Activated B cell treated with CpG ODN at 0.5 μM for 24 hours (primary cell): ENCODE measurements around the gene SLAMF1. TPM values are rescaled to one million over a fixed set of nuclear protein-coding genes. Genes with fewer than 3 reads are reported as not detected.
"Not testable (repeated sequence)": the region's sequence is repeated elsewhere in the genome, so short reads cannot be mapped to it uniquely, and the experiment has no call there.

ENCODE experiments used
- ATAC-seq: fragments of 200-7000 bp; cut with Tn5 transposase; one replicate; pipeline ENCODE4 v1.10.0; 2021; ENCODE audit warnings: low read depth, mild to moderate bottlenecking, moderate library complexity
- CTCF ChIA-PET: fragments of 350-600 bp; sonication (Branson Sonifier 250); formaldehyde crosslinking; loops from one replicate; lab custom pipeline; 2021; ENCODE audit warnings: antibody characterized with exemption; lab: Charles Lee
- POLR2A ChIA-PET: fragments of 350-600 bp; sonication (Branson Sonifier 250); formaldehyde crosslinking; loops from one replicate; lab custom pipeline; 2021; ENCODE audit warnings: antibody characterized with exemption; lab: Charles Lee
- DNase-seq: peaks from one replicate; pipeline ENCODE4 v3.0.0; 2022
- H3K27ac Mint-ChIP-seq: one replicate; pipeline ENCODE4 v1.8.0; 2020; ENCODE audit warnings: mixed read lengths
- H3K27me3 Mint-ChIP-seq: one replicate; pipeline ENCODE4 v1.8.0; 2021; ENCODE audit warnings: mixed read lengths
- H3K36me3 Mint-ChIP-seq: one replicate; pipeline ENCODE4 v1.8.0; 2021; ENCODE audit warnings: low read depth, mixed read lengths
- H3K4me1 Mint-ChIP-seq: one replicate; pipeline ENCODE4 v1.8.0; 2021; ENCODE audit warnings: mixed read lengths
- H3K4me3 Mint-ChIP-seq: one replicate; pipeline ENCODE4 v1.8.0; 2020; ENCODE audit warnings: mild to moderate bottlenecking, mixed read lengths
- H3K9me3 Mint-ChIP-seq: one replicate; pipeline ENCODE4 v1.8.0; 2020; ENCODE audit warnings: mixed read lengths
- intact Hi-C: fragments of 100-400 bp; cut with micrococcal nuclease; formaldehyde crosslinking; loops from one replicate; pipeline ENCODE4 v1.15.1; 2024
- total RNA-seq: library from RNA; stranded (reverse); gene quantifications from 2 replicates; pipeline ENCODE4 v1.2.3, GENCODE V29; 2022
- TF ChIP-seq, protein P1 (sequence below): fragments of 200-600 bp; IDR thresholded peaks from one replicate; pipeline ENCODE4 v1.8.0; 2022; ENCODE audit warnings: antibody characterized with exemption, mild to moderate bottlenecking

SLAMF1 gene
- total RNA-seq, 1 donor from 2014 or later = 91.7 TPM

DNA sequence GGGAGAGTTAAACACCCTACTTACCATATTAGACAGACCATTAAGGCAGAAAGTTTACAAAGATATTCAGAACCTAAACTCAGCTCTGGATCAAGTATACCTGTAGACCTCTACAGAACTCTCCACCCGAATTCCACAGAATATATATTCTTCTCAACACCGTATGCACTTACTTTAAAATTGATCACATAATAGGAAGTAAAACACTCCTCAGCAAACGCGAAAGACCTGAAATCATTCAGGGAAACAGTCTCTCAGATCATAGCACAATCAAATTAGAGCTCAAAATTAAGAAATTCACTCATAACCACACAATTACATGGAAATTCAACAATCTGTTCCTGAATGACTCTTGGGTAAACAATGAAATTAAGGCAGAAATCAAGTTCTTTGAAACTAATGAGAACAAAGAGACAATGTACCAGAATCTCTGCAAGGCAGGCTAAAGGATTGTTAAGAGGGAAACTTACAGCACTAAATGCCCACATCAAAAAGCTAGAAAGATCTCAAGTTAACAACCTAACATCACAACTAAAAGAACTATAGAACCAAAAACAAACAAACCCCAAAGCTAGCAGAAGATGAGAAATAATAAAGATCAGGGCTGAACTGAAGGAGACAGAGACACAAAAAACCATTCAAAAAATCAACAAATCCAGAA, 86.7 kb downstream of the SLAMF1 start:
- Mint-ChIP-seq H3K36me3 (peaks cover 69% of the 10 kb centered on the region), H3K27ac (peak overlapping the region; percentile 26), H3K4me3 (no peak overlapping the region), H3K9me3 (peaks cover 24% of the 10 kb centered on the region), H3K4me1 (peaks cover 50% of the 10 kb centered on the region), H3K27me3 (no peaks in the 10 kb centered on the region)
- intact Hi-C loops = loop anchor here (1.0 to 2.0 kb wide), 2 partner anchors 8 to 15 kb away; no protein-coding TSS in a partner anchor
- ChIA-PET CTCF (interaction anchor here (2.6 kb wide), 1 partner anchor 16 kb away, joined by 6 read pairs; no protein-coding TSS in a partner anchor), POLR2A (interaction anchor here (1.9 kb wide), 1 partner anchor 10 kb away, joined by 4 read pairs; no protein-coding TSS in a partner anchor)
- DNase-seq (no peak), ATAC-seq (no peak)
- TF ChIP-seq, protein P1, sequence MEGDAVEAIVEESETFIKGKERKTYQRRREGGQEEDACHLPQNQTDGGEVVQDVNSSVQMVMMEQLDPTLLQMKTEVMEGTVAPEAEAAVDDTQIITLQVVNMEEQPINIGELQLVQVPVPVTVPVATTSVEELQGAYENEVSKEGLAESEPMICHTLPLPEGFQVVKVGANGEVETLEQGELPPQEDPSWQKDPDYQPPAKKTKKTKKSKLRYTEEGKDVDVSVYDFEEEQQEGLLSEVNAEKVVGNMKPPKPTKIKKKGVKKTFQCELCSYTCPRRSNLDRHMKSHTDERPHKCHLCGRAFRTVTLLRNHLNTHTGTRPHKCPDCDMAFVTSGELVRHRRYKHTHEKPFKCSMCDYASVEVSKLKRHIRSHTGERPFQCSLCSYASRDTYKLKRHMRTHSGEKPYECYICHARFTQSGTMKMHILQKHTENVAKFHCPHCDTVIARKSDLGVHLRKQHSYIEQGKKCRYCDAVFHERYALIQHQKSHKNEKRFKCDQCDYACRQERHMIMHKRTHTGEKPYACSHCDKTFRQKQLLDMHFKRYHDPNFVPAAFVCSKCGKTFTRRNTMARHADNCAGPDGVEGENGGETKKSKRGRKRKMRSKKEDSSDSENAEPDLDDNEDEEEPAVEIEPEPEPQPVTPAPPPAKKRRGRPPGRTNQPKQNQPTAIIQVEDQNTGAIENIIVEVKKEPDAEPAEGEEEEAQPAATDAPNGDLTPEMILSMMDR = no peak

DNA sequence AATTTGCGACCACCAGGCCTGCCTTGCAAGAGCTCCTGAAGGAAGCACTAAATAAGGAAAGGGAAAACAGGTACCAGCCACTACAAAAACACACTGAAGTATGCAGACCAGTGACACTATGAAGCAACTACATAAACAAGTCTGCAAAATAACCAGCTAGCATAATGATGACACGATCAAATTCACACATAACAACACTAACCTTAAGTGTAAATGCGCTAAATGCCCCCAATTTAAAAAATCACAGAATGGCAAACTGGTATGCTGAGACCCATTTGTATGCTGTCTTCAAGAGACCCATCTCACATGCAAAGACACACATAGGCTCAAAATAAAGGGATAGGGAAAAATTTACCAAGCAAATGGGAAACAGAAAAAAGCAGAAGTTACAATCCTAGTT, 87.4 kb downstream of the SLAMF1 start:
- ChIA-PET CTCF (interaction anchor here (2.6 kb wide), 1 partner anchor 15 kb away, joined by 6 read pairs; no protein-coding TSS in a partner anchor), POLR2A (interaction anchor here (1.2 kb wide), 1 partner anchor 16 kb away, joined by 3 read pairs; no protein-coding TSS in a partner anchor)
- Mint-ChIP-seq H3K36me3 (peaks cover 63% of the 10 kb centered on the region), H3K27ac (peak overlapping the region; percentile 19), H3K9me3 (peaks cover 24% of the 10 kb centered on the region), H3K4me1 (peaks cover 45% of the 10 kb centered on the region)
- DNase-seq, H3K4me3 Mint-ChIP-seq, ATAC-seq, H3K27me3 Mint-ChIP-seq: not testable (repeated sequence)
- intact Hi-C loops = loop anchor here (2.0 kb wide), 1 partner anchor 15 kb away; no protein-coding TSS in a partner anchor

- ChIA-PET CTCF (no interaction called here), POLR2A (interaction anchor here (1.2 kb wide), 1 partner anchor 17 kb away, joined by 3 read pairs; no protein-coding TSS in a partner anchor)
- peaks cover 49% of the 10 kb centered on the region for H3K4me1 Mint-ChIP-seq
- no peak for ATAC-seq
- TF ChIP-seq, protein P1 = no peak
- no peaks in the 10 kb centered on the region for H3K27me3 Mint-ChIP-seq
- H3K27ac Mint-ChIP-seq = peak overlapping the region; percentile 24
- H3K36me3 Mint-ChIP-seq = peaks cover 60% of the 10 kb centered on the region
- DNase-seq = no peak
- intact Hi-C loops = loop anchor here (2.0 kb wide), 1 partner anchor 14 kb away; no protein-coding TSS in a partner anchor
- H3K4me3 Mint-ChIP-seq = no peak overlapping the region
- H3K9me3 Mint-ChIP-seq = peaks cover 24% of the 10 kb centered on the region
Measured at GRCh38 chr1:160558660-160559380, 88.0 kb downstream of the SLAMF1 start.

Other genes starting within 250 kb of the SLAMF1 start
- gene VANGL2, start 246.5 kb downstream of the SLAMF1 start, total RNA-seq = 4.1 and 5.5 TPM in 2 replicates
- gene SLAMF6, start 123.8 kb downstream of the SLAMF1 start, total RNA-seq = 28.7 and 31.2 TPM in 2 replicates
- 57.5 and 65.5 TPM in 2 replicates for gene CD84, start 67.5 kb downstream of the SLAMF1 start, total RNA-seq
- gene CD48, start 64.8 kb upstream of the SLAMF1 start, total RNA-seq = 200 and 202 TPM in 2 replicates
- gene SLAMF7, start 92.2 kb upstream of the SLAMF1 start, total RNA-seq = 99.2 and 119 TPM in 2 replicates
- gene LY9, start 149.1 kb upstream of the SLAMF1 start, total RNA-seq = 63.6 and 71.6 TPM in 2 replicates
- not detected in 2 replicates for gene CD244, start 215.8 kb upstream of the SLAMF1 start, total RNA-seq
- gene ITLN1, start 238.1 kb upstream of the SLAMF1 start, total RNA-seq = not detected in 2 replicates